WTC11 (cell line): Measurements from ENCODE around the gene FOXI3.

Source experiments
- ATF1 ChIP-seq: sonication (generic); formaldehyde crosslinking; IDR thresholded peaks from 2 replicates; pipeline ENCODE4 v1.8.1; 2023; ENCODE audit warnings: mild to moderate bottlenecking, moderate library complexity, missing genetic modification reagents
- CTCF ChIP-seq: fragments of 200-600 bp; IDR thresholded peaks from 2 replicates; pipeline ENCODE4 v1.8.0; 2022; ENCODE audit warnings: antibody characterized with exemption
- JUN ChIP-seq: sonication (generic); formaldehyde crosslinking; IDR thresholded peaks from 2 replicates; pipeline ENCODE4 v1.8.0; 2023; ENCODE audit warnings: mild to moderate bottlenecking, missing genetic modification reagents
- MAX ChIP-seq: sonication (generic); formaldehyde crosslinking; IDR thresholded peaks from 2 replicates; pipeline ENCODE4 v1.8.0; 2022; ENCODE audit warnings: mild to moderate bottlenecking, missing genetic modification reagents
- NR3C1 ChIP-seq: sonication (generic); formaldehyde crosslinking; conservative IDR thresholded peaks from 2 replicates; pipeline ENCODE4 v1.8.1; 2023; ENCODE audit warnings: low read depth, mild to moderate bottlenecking, missing genetic modification reagents
- ZBTB21 ChIP-seq: sonication (generic); formaldehyde crosslinking; IDR thresholded peaks from 2 replicates; pipeline ENCODE4 v1.8.1; 2023; ENCODE audit warnings: mild to moderate bottlenecking, missing genetic modification reagents, borderline replicate concordance

- TF ChIP-seq ZBTB21 (CRISPR knock-in tag) (no peak), CTCF (no peak), MAX (CRISPR knock-in tag) (no peak), ATF1 (CRISPR knock-in tag) (no peak), JUN (no peak), NR3C1 (no peak)
Measured at GRCh38 chr2:88437010-88437409, 15.5 kb downstream of the FOXI3 start.
